ENCODE data around the gene EFCAB7.

The EFCAB7 gene

GRCh38 chr1:63497577-63497976 is 25.7 kb upstream of the EFCAB7 start:
- no peaks in the 10 kb centered on the region for H3K27me3 ChIP-seq (replicated peaks)
- H3K27ac ChIP-seq, result no peak overlapping the region
- in situ Hi-C loops (cut with HindIII; ENCODE audit: low pct_ligation_motif_present, low sequenced_read_pairs), result no loop called here
- H3K4me3 ChIP-seq (ENCODE audit: low read depth, low read length), result no peak overlapping the region
- DNase-seq, result no peak
- no peak for TF ChIP-seq CTCF (IDR thresholded peaks at IDR 0.05; ENCODE audit: low read depth, low read length, missing control alignments)
- H3K36me3 ChIP-seq (replicated peaks), result no peaks in the 10 kb centered on the region

- in situ Hi-C loops (cut with HindIII; ENCODE audit: low pct_ligation_motif_present, low sequenced_read_pairs), result no loop called here
- no peaks in the 10 kb centered on the region for H3K36me3 ChIP-seq (replicated peaks)
- no peak overlapping the region for H3K27ac ChIP-seq
- no peaks in the 10 kb centered on the region for H3K27me3 ChIP-seq (replicated peaks)
- DNase-seq, result no peak
- no peak for TF ChIP-seq CTCF (IDR thresholded peaks at IDR 0.05; ENCODE audit: low read depth, low read length, missing control alignments)
- no peak overlapping the region for H3K4me3 ChIP-seq (ENCODE audit: low read depth, low read length)
These were observed 25.2 kb upstream of the EFCAB7 start for GRCh38 chr1:63498106-63498505.

GRCh38 chr1:63501256-63501655 is 22.1 kb upstream of the EFCAB7 start:
- H3K36me3 ChIP-seq (replicated peaks), result no peaks in the 10 kb centered on the region
- no peaks in the 10 kb centered on the region for H3K27me3 ChIP-seq (replicated peaks)
- H3K27ac ChIP-seq, result no peak overlapping the region
- H3K4me3 ChIP-seq (ENCODE audit: low read depth, low read length), result no peak overlapping the region
- DNase-seq, result no peak
- in situ Hi-C loops (cut with HindIII; ENCODE audit: low pct_ligation_motif_present, low sequenced_read_pairs), result no loop called here
- TF ChIP-seq CTCF (IDR thresholded peaks at IDR 0.05; ENCODE audit: low read depth, low read length, missing control alignments), result no peak

- no peak for DNase-seq
- in situ Hi-C loops (cut with HindIII; ENCODE audit: low pct_ligation_motif_present, low sequenced_read_pairs), result no loop called here
- Histone ChIP-seq H3K36me3 (replicated peaks) (no peaks in the 10 kb centered on the region), H3K27me3 (replicated peaks) (no peaks in the 10 kb centered on the region), H3K27ac (no peak overlapping the region), H3K4me3 (ENCODE audit: low read depth, low read length) (no peak overlapping the region)
- no peak for TF ChIP-seq CTCF (IDR thresholded peaks at IDR 0.05; ENCODE audit: low read depth, low read length, missing control alignments)
These were observed 16.5 kb upstream of the EFCAB7 start for GRCh38 chr1:63506782-63507181.

GRCh38 chr1:63509718-63510117 is 13.6 kb upstream of the EFCAB7 start:
- Histone ChIP-seq H3K36me3 (replicated peaks) (no peaks in the 10 kb centered on the region), H3K27ac (no peak overlapping the region), H3K4me3 (ENCODE audit: low read depth, low read length) (no peak overlapping the region), H3K27me3 (replicated peaks) (no peaks in the 10 kb centered on the region)
- no peak for TF ChIP-seq CTCF (IDR thresholded peaks at IDR 0.05; ENCODE audit: low read depth, low read length, missing control alignments)
- in situ Hi-C loops (cut with HindIII; ENCODE audit: low pct_ligation_motif_present, low sequenced_read_pairs), result no loop called here
- DNase-seq, result no peak

- Histone ChIP-seq H3K27ac (no peak overlapping the region), H3K36me3 (replicated peaks) (no peaks in the 10 kb centered on the region), H3K4me3 (ENCODE audit: low read depth, low read length) (no peak overlapping the region), H3K27me3 (replicated peaks) (no peaks in the 10 kb centered on the region)
- in situ Hi-C loops (cut with HindIII; ENCODE audit: low pct_ligation_motif_present, low sequenced_read_pairs), result no loop called here
- DNase-seq, result no peak
- no peak for TF ChIP-seq CTCF (IDR thresholded peaks at IDR 0.05; ENCODE audit: low read depth, low read length, missing control alignments)
These were observed 10.7 kb upstream of the EFCAB7 start for GRCh38 chr1:63512584-63512983.

Data from brain microvascular endothelial cell (primary cell).